Tongue (tissue), 2 donors: ENCODE results near the gene AP3M1. TPM values are rescaled to one million over a fixed set of nuclear protein-coding genes. Genes with fewer than 3 reads are reported as not detected.

Source experiments
- DNase-seq: peaks from one replicate; pipeline ENCODE4 v3.0.0-alpha.2; 2015
- total RNA-seq: library from RNA; depleted of rRNA; stranded (reverse); fragments of >200 nt; gene quantifications from one replicate; pipeline ENCODE4 v1.2.3, GENCODE V29; 2014

Gene AP3M1
- total RNA-seq, 1 donor from 2014 or later, result 33.4 TPM

DNA sequence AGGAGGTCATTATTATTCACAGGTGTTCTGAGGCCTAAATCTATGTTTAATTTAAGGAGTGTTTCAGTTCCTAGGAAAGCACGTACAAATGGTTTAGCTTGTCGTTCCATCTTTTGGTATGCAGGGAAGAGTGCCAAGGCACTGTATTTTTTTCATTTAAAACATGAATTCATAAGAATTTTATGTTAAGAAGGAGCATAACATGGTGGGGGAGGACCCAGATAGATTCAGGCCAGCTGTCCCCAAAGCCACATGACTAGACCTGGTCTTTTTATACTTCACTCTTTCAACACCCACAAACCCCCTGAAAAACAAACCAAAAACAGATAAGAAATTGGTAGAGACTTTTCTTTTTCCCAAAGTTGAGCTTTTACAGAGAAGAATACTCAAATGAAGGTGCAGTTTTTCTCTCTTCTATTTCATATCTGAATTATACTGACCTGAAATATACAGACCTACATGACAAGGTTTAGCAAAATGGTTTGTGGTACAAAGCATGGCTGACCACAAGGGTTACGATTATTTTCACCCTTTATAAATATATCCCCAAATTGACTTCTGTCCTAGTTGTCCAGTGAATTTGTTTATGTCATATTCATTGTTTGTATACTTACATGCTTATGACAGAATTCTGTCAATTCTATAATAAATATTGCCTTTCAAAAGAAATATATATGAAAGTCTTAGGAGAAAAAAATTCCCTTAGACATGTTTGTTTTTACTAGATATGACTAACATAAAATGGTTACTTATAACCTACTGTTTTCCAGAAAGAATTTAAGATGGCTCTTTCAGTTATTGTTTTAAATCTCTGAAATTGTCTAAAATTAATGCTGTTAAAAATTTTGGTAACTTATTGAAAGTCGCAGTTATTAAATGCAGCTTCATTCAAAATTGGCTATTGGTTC, 71.3 kb downstream of the AP3M1 start:
- no peak for DNase-seq

DNA sequence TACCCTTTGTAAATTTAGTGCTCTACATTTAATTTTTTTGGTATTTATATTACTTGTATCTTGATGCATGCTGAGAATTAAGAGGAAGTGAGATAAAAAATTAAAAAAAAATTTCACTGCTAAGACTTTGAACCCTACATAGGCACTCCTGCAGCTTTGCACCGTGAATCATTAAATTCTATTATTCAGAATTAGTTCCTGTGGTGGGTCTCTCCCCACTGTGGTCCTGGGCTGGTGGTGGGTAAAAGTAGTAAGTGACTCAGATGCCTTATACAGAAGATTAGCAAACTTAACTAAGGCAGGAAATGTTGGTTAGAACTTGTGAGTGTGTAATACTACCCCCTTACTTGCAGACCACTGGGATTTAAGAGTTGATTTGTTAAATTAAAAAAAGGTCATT, 72.6 kb downstream of the AP3M1 start:
- no peak for DNase-seq

DNA sequence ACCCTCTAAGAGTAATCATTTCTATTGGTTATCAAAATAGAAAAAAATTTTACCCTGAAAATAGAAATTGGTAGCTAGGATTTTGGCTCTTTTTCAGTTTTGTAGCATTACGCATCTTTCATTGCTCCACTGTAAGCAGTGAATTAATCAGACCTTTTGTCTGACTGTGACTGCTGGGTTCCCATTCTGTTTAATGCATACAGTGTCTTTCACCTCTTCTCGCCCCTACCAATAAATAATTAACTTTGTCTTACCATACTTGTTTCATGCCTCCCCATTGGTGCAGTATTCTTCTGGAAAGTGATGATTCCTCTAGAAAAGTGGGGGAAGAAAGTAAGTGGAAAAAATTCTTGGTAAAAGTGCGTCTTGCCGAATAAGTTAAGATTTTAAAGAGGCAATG, 73.2 kb downstream of the AP3M1 start:
- DNase-seq, result no peak

DNA sequence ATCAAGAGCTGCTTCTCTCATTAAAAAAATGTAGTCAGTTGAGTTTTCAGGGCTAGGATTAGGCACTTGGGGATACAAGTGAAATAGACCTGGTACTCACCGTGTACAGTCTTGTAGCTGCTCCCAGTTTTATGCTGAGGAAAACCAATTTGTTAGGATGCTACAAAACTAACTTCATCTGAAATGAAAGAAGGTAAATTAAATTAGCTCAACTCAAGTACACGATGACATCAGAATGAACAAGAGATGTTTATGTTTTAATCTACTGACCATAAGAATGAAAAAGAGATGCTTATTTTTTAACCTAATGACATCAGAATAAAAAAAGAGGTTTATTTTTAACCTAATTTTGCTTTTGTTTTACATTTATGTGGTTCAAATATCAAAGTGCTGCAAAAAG, 73.7 kb downstream of the AP3M1 start:
- DNase-seq, result no peak

DNA sequence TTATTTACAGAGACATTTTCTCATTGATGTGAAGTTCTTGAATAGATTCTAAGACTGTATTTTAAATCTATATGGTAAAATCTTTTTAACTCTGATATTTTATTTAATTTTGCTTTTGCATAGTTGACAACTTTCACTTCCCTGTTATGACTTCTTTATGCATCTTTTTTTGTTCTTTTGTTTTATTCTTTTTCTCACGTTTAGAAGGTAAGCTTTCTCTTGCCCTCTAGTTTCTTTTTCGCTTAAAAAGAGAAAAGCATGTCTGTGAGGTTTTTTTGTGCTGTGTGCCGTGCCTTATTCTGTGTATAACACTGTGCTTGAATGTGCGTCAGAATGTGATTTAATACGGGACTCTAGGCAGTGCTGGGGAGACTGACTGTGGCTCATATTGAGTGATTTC, 74.7 kb downstream of the AP3M1 start:
- no peak for DNase-seq

DNA sequence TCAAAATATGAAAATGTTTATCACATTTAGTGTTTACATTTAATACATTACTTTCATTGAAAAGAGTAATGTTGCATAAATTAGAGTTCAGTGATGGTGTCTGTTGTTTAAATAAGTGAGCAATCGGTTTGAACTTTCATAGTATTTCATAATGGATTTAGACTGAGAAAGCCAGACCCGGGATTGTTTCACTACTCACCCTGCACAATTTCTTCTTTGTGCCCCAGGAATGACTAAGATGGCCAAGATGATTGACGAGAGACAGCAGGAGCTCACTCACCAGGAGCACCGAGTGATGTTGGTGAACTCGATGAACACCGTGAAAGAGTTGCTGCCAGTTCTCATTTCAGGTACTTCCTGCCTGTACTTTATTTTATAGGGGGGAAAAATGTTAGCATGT, 78.1 kb downstream of the AP3M1 start:
- no peak for DNase-seq

DNA sequence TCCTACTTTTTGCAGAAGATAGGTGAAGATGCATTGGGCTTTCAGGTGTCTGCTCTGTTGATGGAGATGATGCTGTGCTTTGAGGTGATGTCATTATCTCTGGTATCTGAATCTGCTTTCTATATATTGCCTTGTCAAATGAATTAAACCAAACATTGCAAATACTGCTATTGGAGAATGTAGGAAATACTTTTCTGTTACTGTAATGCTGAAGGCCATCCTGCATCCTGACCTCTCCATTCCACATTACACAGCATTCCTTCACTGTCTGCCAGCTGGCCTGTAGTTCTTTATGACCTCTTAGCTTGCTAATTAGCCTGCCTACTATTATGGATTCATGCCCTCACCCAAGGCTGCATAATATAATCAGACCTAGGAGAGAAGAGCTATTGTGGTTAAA, 79.5 kb downstream of the AP3M1 start:
- peak; percentile 45 for DNase-seq

Other genes with a start within 250 kb of the AP3M1 start
- gene PLAU, start 239.7 kb downstream of the AP3M1 start, total RNA-seq, result 37.8 TPM
- gene VCL, start 152.7 kb downstream of the AP3M1 start, total RNA-seq, result 217 TPM
- gene ADK, start 393 bp upstream of the AP3M1 start, total RNA-seq, result 61.4 TPM